ENCODE results near the gene GFPT2. TPM values are rescaled to one million over a fixed set of nuclear protein-coding genes. Genes with fewer than 3 reads are reported as not detected.

GFPT2 gene
- total RNA-seq, 4 donors from 2014 or later, result 2.5 to 8.4 (median 3.8) TPM

DNA sequence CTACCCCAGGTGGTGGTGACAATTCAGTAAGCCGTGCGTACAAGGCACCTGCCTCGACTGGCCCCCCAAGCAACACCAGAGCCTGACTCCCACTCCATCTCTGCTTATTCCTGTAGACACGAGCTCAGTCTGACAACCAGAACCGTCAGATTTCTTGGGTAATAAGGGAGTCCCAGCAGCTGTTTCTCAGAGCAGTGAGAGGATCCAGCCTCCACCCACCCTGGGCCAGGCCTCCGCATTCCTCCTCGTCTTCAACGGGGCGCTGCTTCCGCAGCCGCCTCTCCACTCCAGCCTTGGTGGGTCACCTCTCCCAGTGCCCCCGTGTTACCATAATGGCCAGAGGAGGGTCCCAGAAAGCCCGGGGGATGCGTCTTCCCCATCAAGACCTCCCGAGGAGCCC lies 27.7 kb upstream of the GFPT2 start:
- TF ChIP-seq POLR2A (IDR thresholded peaks at IDR 0.05), result no peak
- TF ChIP-seq CTCF (IDR thresholded peaks at IDR 0.05), result no peak
- 81 to 88% methylated on average over 15 of the region's 15 CpGs for WGBS, 2 donors
- no peak for DNase-seq (ENCODE audit: low spot score in 2 of 2)
- no peak overlapping the region for H3K4me3 ChIP-seq (ENCODE audit: low read depth, poor library complexity, severe bottlenecking)
- intact Hi-C loops (cut with DNase I; ENCODE audit: low total_unique reads), result no loop called here

DNA sequence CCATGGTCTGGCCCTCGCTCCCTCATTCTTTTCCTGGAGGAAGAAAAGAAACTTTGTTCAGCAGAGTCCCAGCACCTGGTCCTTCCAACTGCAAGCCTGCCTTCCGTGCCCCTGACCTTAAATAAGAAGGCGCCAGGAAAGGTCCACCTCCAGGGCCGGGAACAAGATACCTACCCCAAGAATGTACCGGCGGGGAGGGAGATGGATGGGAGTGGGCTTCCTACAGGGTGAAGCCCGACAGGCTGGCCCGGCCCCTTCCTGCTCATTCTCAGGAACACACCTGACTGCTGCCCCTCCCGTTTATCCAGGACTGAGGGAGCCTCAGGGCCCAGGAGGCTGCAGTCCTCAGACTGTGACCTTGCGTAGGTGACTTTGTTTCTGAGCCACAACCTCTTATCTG lies 27.3 kb upstream of the GFPT2 start:
- TF ChIP-seq POLR2A (IDR thresholded peaks at IDR 0.05) (no peak), CTCF (IDR thresholded peaks at IDR 0.05) (no peak)
- no peak for DNase-seq (ENCODE audit: low spot score in 2 of 2)
- H3K4me3 ChIP-seq (ENCODE audit: low read depth, poor library complexity, severe bottlenecking), result no peak overlapping the region
- intact Hi-C loops (cut with DNase I; ENCODE audit: low total_unique reads), result no loop called here
- WGBS, 2 donors, result 89 to 93% methylated on average over 10 of the region's 10 CpGs

DNA sequence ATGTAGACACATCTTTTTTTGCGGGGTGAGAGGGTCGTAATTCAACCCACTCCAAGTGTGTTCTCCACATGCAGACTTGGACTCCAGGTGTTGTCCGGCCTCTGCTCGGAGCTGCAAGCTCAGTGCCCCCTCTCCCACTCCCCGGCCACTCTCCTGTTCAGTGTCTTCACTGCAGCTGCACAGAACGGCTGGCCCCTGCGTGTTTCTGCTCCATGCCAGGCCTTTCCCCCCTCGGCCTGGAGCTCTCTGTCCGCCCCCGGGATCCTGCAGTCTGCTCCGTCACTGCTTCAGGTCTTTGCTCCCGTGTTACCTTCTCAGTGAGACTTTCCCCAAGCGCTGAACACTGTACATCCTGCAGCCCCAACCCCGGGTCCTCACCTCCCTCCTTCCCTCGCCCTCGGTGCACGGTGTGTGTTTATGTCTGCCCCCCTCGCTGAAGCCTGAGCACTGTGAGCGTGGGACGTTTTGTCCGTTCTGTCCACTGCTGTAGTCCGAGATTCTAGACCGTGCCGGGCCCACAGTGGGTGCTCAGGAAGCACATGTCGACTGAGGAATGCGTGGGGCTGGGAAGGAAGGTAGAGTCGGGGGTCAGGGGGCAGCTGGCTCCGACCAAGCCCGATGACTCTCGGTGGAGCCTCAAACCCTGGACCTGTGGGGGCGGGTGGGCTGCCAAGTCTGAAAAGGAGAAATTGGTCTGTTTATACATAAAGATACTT lies 26.4 kb upstream of the GFPT2 start:
- no peak overlapping the region for H3K4me3 ChIP-seq (ENCODE audit: low read depth, poor library complexity, severe bottlenecking)
- no peak for TF ChIP-seq CTCF (IDR thresholded peaks at IDR 0.05)
- no peak for TF ChIP-seq POLR2A (IDR thresholded peaks at IDR 0.05)
- intact Hi-C loops (cut with DNase I; ENCODE audit: low total_unique reads), result no loop called here
- 85 to 90% methylated on average over 31 of the region's 31 CpGs for WGBS, 2 donors
- DNase-seq (ENCODE audit: low spot score in 2 of 2), result no peak

DNA sequence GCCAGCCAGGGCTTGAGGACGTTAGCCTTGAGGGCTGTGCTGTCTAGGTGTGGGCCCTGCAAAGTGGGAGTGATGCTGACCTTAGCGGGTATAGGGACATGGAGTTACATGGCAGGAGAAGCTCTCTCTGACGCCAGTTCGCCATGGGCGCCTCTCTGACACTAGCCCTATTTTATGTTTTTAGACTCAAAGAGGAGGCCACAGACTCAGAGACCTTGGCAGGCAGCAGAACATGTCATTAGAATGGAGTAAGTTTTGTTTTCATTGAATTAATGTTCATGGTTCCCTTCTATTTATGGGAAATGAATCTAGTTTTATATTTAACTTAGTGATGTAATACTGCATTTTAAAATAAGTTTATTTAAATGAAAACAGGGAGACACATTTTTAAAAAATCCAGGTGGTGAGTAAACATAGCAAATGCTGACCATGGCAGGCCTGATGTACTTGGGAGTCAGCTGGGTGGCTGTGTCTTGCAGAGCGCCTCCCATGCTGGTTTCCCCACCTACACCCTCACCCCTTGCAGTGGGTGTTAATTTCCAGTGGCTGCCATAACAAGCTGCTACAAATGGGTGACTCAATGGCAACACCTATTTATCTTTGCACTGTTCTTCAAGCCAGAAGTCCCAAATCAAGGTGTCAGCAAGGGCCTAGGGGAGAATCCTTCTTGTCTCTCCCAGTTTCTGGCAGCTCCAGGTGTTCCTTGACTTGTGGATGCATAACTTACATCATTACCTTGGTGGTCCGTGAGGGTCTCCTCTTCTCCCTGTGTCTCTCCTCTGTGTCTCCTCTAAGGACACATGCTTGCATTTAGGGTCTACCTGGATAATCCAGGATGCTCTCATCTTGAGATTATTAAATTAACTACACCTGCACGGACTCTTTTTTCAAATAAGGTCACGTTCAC lies 25.6 kb upstream of the GFPT2 start:
- no peak for DNase-seq (ENCODE audit: low spot score in 2 of 2)
- TF ChIP-seq POLR2A (IDR thresholded peaks at IDR 0.05) (no peak), CTCF (IDR thresholded peaks at IDR 0.05) (no peak)
- intact Hi-C loops (cut with DNase I; ENCODE audit: low total_unique reads), result no loop called here
- WGBS, 2 donors, result 68 to 72% methylated on average over 9 of the region's 9 CpGs
- no peak overlapping the region for H3K4me3 ChIP-seq (ENCODE audit: low read depth, poor library complexity, severe bottlenecking)

DNA sequence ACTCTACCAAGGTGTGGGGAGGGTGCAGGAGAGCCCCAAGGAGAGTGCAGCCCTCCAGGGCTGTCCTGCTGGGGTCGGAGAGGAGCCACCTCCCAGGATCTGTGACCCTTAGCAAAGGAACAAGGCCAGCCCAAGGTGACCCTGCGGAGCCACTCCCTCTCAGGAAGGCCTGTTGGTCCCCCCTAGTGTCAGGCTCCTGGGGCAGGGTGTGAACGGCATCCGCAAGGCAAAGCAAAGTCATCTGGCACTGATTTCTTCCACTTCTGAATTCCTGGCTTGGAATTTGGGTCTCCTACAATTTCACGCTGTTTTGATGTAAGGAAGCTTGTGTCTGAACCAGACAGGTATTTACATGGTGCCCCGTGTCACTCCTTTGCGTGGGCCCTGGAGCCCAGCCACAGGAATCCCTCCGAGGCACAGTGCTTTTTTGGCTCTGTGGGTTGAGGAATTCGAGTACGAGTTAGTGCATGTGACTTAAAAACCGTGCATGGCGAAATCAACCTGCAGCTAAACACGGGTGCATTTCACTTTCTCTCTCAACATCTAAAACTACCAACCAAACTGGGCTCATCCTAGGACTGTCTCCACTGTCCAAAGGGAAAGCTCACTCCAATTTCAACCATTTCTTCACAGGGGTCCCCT lies 24.5 kb upstream of the GFPT2 start:
- DNase-seq (ENCODE audit: low spot score in 2 of 2), result no peak
- 45 to 56% methylated on average over 13 of the region's 13 CpGs for WGBS, 2 donors
- intact Hi-C loops (cut with DNase I; ENCODE audit: low total_unique reads), result no loop called here
- H3K4me3 ChIP-seq (ENCODE audit: low read depth, poor library complexity, severe bottlenecking), result no peak overlapping the region
- TF ChIP-seq POLR2A (IDR thresholded peaks at IDR 0.05) (no peak), CTCF (IDR thresholded peaks at IDR 0.05) (no peak)
